ENCODE results near the gene ZPR1. TPM values are rescaled to one million over a fixed set of nuclear protein-coding genes. Genes with fewer than 3 reads are reported as not detected.

Gene ZPR1
- total and polyA plus RNA-seq, 4 donors, result 9.4 to 56.1 (median 18.3) TPM

GRCh38 chr11:116733043-116733755 lies 54.6 kb downstream of the ZPR1 start:
- no peaks in the 10 kb centered on the region for H3K27me3 ChIP-seq (ENCODE audit: control insufficient read depth in 4 of 4, insufficient read depth in 4 of 4, low read length in 3 of 4)
- no peak overlapping the region for H3K4me3 ChIP-seq (ENCODE audit: low read depth in 1 of 3, low read length in 3 of 3)
- DNase-seq (ENCODE audit: low spot score), result no peak
- H3K27ac ChIP-seq (ENCODE audit: low read depth in 1 of 2, low read length in 2 of 2), result no peak overlapping the region
- no peak for TF ChIP-seq FOXA2 (IDR thresholded peaks at IDR 0.05)
- TF ChIP-seq YY1 (IDR thresholded peaks at IDR 0.05), result no peak
- no peak for TF ChIP-seq GABPA (IDR thresholded peaks at IDR 0.05 in 1 of 2, conservative IDR thresholded peaks at IDR 0.05 in 1 of 2)
- no peak for TF ChIP-seq CTCF (IDR thresholded peaks at IDR 0.05; ENCODE audit: low read depth, low read length, missing input control)
- no peak for TF ChIP-seq FOXA1 (IDR thresholded peaks at IDR 0.05)
- TF ChIP-seq MAX (IDR thresholded peaks at IDR 0.05), result no peak
- TF ChIP-seq ATF3 (IDR thresholded peaks at IDR 0.05), result no peak
- TF ChIP-seq HNF4A (conservative IDR thresholded peaks at IDR 0.05), result no peak
- no peak for TF ChIP-seq SP1 (IDR thresholded peaks at IDR 0.05)
- no peak for TF ChIP-seq HNF4G (IDR thresholded peaks at IDR 0.05)
- TF ChIP-seq NR2F2 (IDR thresholded peaks at IDR 0.05), result no peak
- TF ChIP-seq EGR1 (IDR thresholded peaks at IDR 0.05; ENCODE audit: low read depth in 2 of 2), result no peak
- no peak for TF ChIP-seq TAF1 (conservative IDR thresholded peaks at IDR 0.05)
- no peak for TF ChIP-seq ZBTB33 (IDR thresholded peaks at IDR 0.05)
- no peak for TF ChIP-seq RAD21 (IDR thresholded peaks at IDR 0.05)
- no peak for TF ChIP-seq RXRA (IDR thresholded peaks at IDR 0.05)
- TF ChIP-seq REST (IDR thresholded peaks at IDR 0.05), result no peak
- no peaks in the 10 kb centered on the region for H3K36me3 ChIP-seq (ENCODE audit: control insufficient read depth in 4 of 4, insufficient read depth in 3 of 4, low read depth in 1 of 4, low read length in 3 of 4)
- no peaks in the 10 kb centered on the region for H3K9me3 ChIP-seq (ENCODE audit: control insufficient read depth in 4 of 4, low read length in 3 of 4)
- no peak overlapping the region for H3K9ac ChIP-seq (ENCODE audit: low read depth in 1 of 2, low read length in 2 of 2)
- peaks cover 0 to 8% (median 4%) of the 10 kb centered on the region in 4 donors for H3K4me1 ChIP-seq (ENCODE audit: control insufficient read depth in 4 of 4, insufficient read depth in 4 of 4, low read length in 3 of 4)
- WGBS, result 75% methylated on average over 10 of the region's 10 CpGs

Measured in liver (tissue), 9 donors.